Stimulated activated CD8-positive, alpha-beta memory T cell treated with anti-CD3 and anti-CD28 coated beads, Interleukin-7, amount 100 ng/mL, for 4 hours (primary cell): ENCODE measurements around the gene ZNF586.
"Not testable (repeated sequence)": the region's sequence is repeated elsewhere in the genome, so short reads cannot be mapped to it uniquely, and the experiment has no call there.

Experiments
- DNase-seq, 2 donors: peaks; one replicate each; pipeline ENCODE4 v3.0.0-alpha.2; 2020; ENCODE audit warnings: low read depth in 2 of 2

Gene ZNF586

DNA sequence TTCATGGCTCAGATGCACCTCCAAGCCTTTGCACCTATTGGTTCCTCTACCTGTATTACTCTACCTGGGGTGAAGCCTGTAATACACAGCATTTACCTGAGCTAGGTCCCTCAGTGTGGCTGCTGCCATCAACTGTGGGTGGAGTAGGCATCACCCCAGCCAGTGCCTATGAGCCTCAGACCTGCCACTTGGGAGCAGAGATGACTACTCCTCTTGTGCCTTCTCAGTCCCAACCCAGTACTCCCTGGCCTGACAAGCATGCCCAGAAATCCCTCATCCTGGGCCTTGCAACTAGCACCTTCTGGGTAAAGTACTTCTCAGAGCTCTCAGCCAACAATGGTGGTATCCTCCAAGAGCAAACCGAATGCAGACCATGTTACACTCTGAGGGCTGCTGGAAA is 27.1 kb downstream of the ZNF586 start:
- not testable (repeated sequence) for DNase-seq

DNA sequence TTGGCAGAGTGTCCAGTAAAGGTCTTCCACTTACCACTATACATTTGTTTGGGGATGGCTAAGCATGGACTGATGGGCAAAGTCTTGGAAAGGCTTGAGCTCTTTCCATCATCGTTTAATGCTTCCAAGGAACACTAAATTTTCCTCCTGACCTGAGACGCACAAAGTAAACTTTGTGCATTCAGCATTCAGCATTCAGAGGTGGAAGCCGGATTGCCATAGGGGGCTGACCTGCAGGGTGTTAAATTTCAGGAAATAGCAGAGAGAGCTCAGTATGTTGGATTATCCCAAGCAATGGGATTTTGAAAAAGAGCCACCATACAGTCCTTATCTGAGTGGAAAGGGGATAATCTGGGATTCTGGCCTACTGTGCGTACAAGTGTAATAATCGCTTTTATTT is 31.2 kb downstream of the ZNF586 start:
- no peak for DNase-seq

DNA sequence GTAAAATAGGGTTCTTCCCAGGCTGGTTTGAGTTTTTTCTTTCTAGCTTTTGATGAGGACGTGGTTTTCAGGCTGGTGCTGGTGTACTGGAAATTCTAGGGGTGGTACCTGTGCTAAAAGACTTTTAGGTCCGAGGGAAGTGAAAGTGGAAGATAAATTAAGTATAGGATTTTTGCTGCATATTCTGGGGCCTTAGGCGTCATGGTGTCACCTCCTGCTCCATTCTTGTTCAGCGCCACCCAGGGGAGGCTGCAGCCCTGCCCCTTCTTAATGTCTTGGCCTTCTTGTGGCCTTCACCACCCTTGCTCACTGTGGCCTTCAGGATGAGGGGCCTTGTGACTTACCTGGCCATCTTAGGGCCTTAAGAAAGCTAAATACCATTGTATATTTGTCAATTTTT is 32.8 kb downstream of the ZNF586 start:
- no peak for DNase-seq

DNA sequence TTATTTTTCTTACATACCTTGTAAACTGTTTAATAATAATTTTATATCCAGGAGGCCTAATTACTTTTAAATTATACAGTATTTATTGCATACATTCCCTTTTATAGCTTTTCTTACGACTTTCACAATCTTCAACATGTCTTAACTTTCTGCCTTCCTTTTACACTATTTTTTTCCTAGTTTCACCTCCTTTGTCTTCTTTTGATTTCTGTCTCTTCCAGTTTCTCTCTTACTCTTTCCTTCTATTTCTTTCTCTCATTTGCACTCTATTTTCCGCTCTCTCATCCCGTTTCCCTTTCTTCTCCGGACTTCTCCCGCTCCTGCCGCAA is 33.8 kb downstream of the ZNF586 start:
- no peak for DNase-seq

DNA sequence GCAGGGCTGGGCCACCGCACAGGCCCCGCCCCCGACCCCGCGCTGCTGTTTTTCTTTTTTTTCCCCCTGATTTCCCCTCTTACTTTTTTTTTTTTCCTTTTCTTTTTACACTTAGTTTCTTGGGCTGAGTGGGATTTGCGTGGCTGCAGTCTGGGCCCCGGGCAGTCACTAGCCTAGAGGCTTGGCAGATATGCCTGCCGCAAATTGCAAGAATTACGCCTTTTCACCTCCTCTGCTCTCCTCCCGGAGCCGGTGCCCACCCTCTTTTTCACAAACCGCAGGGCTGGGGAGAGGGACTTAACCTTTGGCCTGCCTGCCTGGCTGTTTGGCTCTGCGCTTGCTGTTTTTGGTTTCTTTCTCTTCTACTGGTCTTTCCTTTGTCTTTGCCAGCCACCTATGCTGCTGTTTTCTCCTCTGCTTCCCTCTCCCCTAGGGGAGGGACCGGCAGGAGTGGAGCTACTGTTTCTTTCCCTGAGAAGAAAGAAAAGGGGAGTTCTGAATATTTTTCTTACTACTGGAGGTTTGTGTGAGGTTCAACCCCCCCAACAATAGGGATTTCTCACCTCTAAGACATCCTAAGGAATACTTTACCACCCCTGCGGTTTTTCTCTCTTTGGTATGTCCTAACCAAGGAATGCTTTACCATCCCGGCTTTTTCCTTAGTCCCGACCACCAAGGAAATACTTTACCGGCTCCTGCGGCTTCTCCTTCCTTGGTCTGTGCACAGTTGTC is 34.3 kb downstream of the ZNF586 start:
- DNase-seq, result no peak

DNA sequence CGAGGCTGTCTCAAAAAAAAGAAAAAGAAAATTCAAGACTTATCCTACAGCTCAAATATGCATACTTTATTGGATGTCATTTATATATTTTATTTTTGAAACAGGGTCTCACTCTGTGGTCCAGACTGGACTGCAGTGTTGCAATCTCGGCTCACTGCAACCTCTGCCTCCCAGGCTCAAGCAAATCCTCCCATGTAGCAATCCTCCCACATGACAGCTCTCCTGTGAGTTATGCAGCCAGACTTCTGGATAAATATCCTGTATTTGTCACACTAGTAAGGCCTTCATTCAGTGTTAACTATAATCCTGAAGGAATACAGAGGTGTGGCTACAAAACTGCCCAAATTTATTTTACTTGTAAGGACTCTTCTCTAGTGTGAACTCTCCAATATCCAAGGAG is 38.1 kb downstream of the ZNF586 start:
- no peak for DNase-seq

DNA sequence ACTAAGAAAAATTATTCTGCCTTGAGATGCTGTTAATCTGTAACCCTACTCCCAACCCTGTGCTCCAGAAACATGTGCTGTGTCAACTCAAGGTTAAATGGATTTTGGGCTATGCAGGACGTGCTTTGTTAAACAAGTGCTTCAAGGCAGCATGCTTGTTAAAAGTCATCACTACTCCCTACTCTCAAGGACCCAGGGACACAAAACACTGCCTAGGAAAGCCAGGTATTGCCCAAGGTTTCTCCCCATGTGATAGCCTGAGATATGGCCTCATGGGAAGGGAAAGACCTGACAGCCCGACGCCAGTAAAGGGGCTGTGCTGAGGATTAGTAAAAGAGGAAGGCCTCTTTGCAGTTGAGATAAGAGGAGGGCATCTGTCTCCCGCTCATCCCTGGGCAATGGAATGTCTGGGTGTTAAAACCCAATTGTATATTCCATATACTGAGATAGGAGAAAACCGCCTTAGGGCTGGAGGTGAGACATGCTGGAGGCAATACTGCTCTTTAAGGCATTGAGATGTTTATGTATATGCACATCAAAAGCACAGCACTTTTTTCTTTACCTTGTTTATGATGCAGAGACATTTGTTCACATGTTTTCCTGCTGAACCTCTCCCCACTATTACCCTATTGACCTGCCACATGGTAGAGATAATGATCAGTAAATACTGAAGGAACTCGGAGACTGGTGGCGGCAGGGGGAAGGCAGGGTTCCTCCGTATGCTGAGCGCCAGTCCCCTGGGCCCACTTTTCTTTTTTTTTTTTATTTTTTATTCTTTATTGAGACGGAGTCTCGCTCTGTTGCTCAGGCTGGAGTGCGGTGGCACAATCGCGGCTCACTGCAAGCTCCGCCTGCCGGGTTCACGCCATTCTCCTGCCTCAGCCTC is 41.2 kb downstream of the ZNF586 start:
- not testable (repeated sequence) for DNase-seq

DNA sequence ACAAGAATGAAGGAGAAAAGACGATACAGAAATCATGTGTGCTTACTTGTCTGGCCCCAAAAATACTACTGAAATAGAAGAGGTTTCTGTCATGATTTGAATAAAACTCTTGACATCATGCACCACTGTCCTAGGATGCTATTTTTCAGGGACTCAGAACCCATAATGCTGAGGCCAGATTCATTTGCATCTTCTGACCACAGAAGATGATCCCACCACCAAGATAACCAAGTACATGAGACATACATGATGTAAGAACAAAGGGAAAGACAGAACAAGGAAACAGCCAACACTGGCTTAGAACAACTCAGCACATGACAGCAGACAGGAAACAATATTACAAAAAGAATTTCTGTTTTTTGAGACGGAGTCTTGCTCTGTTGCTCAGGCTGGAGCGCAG is 42.8 kb downstream of the ZNF586 start:
- DNase-seq, result no peak

DNA sequence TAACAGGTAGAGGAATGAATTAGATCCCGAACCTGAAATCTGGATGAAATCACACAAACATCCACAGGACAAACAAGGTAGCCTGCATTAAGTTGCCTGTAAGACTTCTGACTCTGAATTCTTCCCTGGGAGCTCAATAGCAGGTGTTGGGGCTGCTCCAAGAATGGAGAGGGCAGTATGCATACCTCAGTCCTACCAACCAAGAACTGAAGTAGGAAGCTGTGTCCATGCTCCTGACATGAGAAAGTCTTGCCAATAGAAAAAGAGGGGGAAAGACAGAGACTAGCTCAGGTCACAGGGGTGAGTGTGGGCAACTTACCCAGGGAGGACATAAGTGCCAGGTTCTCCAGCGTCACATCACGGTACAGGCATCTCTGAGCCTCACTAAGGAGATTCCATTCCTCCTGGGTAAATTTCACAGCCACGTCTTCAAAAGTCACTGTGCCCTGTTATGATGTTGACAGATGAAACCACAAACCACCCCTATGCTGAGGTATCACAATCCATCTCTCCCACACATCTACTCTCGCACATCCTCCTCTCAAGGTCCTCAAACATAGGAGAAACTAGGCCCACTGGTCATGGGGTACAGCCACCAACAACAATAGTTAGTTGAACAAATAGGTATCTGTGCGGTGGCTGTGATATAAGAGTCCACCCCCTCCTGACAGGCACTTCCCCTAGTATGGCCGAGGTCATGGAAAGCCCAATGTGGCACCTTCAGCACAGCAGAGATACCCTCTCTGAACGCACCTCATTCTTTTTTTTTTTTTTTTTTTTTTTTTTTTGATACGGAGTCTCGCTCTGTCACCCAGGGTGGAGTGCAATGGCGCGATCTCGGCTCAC is 43.7 kb downstream of the ZNF586 start:
- not testable (repeated sequence) for DNase-seq

DNA sequence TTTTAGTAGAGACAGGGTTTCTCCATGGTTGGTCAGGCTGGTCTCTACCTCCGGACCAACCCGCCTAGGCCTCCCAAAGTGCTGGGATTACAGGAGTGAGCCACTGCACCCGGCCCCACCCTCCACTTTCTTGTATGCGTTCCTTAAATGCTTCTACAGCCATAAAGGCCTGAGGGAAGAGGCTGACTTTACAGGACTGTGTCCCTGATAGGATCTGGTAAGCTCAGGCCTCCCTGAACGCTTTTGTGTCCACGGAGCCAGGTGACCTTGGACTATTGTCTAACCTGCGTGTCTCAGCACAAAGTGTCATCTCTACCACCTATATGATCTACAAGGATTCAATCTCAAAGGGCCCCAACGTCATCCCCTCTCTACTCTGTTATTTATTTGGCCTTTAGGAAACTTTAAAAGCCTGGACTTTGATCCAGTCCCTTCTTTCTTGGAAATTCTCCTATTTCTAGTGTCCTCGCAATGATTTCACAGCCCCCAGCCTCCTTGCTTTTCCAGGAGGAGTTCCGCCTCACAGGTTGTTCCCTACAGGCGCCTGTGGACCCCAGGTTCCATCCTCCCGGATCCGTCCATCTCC is 44.5 kb downstream of the ZNF586 start:
- DNase-seq, result no peak

DNA sequence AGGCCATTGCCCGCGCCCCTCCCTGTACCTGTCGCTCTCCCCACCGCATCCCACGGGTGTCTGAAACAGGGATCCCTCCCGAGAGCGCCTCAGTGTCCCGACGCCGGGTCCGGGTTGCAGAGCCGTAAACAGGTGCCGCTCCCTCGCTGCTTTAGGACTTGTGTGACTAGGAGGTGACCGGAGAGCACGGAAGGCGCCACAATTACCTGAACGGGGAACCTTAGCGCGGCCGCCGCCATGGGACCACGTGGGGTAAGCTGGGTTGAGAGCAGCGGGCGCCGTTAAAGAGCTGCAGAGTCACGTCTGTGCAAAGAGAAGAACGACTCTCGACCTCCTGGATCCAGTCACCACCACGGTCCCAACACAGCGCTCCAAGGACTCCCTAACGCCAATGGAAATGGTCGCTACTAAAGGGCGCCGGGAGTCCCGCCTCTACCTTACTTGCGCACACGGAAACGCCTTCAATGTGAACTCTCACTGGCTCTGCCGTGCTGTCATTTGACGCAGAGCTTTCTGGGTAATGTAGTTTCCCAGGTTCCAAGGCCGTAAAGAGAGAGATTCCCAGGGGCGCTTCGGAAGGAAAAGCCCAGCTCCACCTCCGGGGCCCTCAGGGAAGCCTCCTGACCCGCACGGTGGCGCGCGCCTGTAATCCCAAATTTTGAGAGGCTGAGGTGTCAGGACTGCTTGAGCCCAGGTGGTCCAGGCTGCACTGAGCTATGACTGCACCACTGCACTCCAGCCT is 45.2 kb downstream of the ZNF586 start, which contains the start of gene ZNF552:
Gene ZNF552 (minus strand): TSS at position 409 of the 742 bp plus-strand sequence. CDS start 170 bp downstream, at position 239.
- peak; percentile 61 to 66 for DNase-seq

DNA sequence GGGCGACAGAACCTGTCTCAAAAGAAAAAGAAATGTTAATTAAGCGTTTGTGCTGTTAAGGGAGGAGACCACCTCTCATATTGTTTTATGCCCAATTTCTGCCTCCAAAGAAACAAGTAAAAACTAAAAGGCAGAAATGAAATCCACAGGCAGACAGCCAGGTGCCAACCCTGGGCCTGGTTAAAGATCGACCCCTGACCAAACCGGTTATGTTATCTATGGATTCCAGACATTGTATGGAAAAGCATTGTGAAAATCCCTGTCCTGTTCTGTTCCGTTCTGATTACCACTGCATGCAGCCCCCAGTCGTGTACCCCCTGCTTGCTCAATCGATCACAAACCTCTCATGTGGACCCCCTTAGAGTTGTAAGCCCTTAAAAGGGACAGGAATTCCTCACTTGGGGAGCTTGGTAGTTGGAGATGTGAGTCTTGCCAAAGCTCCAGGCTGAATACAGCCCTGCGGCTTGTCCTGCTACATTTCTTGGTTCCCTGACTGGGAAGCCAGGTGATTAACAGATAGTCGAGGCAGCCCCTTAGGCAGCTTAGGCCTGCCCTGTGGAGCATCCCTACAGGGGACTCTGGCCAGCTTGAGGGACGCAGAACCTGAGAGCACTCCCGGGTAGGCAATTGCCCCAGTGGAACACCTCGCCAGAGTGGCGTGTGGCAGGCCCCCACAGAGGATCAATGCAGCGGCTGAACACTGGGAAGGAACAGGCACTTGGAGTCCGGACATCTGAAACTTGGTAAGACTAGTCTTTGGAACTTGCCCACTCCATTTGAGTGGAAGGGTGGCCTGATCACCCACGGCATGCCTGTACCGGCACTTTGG is 46.0 kb downstream of the ZNF586 start:
- DNase-seq, result no peak

DNA sequence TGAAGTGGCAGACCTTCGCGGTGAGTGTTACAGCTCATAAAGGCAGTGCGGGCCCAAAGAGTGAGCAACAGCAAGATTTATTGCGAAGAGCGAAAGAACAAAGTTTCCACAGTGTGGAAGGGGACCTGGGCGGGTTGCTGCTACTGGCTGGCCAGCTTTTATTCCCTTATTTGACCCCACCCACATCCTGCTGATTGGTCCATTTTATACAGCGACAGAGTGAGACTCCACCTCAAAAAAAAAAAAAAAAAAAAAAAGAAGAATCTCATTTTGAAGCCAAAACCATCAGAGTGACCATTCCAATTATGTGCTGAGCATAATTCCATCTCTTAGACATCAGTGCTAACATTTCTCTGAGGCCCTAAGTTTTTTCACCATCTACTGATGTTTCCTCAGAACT is 47.2 kb downstream of the ZNF586 start:
- no peak for DNase-seq

DNA sequence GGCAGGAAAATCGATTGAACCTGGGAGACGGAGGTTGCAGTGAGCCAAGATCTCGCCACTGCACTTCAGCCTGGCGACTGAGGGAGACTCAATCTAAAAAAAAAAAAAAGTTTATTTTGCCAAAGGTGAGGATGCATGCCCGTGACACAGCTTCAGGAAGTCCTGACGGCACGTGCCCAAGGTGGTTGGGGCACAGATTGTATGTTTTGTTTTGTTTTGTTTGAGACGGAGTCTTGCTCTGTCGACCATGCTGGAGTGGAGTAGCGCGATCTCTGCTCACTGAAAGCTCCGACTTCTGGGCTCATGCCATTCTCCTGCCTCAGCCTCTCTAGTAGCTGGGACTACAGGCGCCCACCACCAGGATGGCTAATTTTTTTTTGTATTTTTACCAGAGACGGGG is 48.5 kb downstream of the ZNF586 start:
- DNase-seq, result no peak

DNA sequence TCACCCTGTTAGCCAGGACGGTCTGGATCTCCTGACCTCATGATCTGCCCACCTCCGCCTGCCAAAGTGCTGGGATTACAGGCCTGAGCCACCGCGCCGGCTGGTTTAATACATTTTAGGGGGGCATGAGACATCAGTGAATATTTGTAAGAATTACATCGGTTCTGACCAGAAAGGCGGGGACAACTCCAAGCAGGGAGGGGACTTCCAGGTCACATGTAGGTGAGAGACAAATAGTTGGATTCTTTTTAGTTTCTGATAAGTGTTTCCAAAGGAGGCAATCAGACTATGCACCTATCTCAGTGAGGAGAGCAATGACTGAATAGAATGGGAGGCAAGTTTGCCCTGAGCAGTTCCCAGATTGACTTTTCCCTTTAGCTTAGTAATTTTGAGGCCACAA is 48.9 kb downstream of the ZNF586 start:
- no peak for DNase-seq

DNA sequence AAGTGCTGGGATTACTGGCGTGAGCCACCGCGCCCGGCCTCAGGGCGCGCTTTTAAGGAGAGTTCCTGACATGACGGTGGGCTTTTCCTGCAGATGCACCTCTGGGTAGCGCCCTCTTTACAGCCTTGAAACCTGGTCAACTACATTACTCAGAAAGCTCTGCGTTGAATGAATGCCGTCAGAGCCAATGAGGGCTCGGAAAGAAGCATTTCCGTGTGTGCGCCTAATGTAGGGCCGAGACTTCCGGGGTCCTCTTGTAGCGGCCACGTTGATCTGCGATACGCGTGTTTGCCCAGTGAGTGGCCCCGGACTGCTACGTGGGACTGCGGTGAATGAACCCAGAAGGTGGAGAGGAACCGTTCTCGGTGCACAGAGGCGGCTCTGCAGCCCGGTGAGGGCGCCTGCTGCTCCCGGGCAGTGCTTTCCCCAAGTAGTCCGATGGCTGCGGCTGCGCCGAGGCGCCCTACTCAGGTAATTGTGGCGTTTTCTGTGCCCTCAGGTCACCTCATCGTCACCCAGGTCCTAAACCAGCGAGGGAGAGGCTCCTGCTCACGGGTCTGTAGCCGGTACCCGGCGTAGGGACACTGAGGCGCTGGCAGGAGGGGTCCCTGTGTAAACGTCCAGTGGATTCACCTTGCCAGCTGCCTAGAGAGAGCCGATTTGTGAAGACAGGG is 50.1 kb downstream of the ZNF586 start:
- DNase-seq, result peak; percentile 67 to 74

DNA sequence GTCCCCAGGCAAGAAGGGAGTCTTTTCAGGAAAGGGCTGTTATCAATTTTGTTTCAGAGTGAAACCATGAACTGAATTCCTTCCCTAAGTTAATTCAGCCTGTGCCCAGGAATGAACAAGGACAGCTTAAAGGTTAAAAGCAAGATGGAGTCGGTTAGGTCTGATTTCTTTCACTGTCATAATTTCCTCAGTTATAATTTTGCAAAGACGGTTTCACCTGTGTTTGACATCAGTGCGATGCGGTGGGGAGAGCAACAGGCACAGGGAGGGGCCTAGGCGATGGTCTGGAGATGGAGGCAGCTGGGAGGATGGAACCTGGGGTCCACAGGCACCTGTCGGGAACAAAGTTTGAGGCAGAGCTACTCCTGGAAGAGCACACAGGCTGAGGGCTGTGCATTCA is 51.1 kb downstream of the ZNF586 start:
- no peak for DNase-seq

DNA sequence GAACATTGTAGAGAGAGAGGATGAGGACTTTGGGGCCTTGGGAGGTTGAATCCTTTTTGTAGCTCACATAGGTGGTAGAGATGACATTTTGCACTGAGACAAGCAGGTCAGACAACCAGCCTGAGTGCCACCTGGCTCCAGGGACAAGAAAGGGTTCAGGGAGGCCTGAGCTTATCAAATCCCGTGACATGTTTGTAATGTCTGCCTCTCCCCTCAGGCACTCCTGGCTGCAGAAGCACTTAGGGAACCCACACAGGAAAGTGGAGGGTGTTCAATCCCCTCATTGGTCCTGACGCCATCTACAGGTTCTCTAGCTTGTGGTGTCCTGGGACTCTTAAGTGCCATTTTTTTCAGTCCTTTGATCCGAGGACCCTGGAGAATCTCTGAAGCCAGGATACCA is 51.6 kb downstream of the ZNF586 start:
- not testable (repeated sequence) for DNase-seq

DNA sequence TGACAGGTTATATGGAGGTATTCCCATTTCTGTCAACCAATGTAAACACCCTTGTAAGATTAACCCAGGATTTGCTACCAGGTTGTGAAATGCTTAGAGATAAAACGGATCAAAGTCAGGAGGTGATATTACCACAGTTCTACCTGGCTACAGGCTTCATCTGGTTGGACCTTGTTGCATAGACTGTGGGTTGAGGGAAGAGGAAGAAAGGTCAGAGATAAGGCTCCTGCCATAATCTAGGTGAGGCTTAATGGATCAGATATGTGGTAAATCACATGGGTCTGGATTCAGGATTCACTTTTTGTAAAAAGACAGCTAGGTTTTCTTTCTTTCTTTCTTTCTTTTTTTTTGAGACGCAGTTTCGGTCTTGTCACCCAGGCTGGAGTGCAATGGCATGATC is 52.0 kb downstream of the ZNF586 start:
- DNase-seq, result not testable (repeated sequence)

DNA sequence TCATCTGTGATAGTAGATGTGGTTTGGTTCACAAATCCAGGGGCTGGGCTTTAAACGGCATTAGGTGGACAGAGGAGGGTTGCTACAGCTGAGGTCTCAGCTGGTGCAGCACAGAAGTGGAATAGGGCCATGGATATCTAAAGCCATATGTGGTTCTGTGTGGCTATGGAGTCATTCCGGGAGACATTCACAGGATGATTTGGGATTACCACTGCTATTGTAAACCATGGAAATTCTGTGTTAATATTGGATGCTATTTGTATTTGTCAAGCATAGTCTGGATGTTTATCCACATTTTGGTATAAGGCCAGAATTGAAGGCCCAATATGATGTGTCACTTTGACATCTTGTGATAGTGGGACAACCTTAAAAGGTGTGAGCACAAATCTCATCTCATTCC is 53.7 kb downstream of the ZNF586 start:
- not testable (repeated sequence) for DNase-seq
